AG09319 (cell line): Measurements from ENCODE around the gene HECTD2.
"Not testable (repeated sequence)": the region's sequence is repeated elsewhere in the genome, so short reads cannot be mapped to it uniquely, and the experiment has no call there.

ENCODE experiments used
- DNase-seq: peaks from one replicate; pipeline ENCODE4 v3.0.0-alpha.2; 2010; ENCODE audit warnings: low read depth; ENCODE audit errors: extremely low read depth
- TF ChIP-seq, protein P1 (sequence below): IDR thresholded peaks from 2 replicates; pipeline ENCODE4 v1.5.1; 2011; ENCODE audit warnings: low read depth, mild to moderate bottlenecking, inconsistent platforms, low read length, moderate library complexity

The HECTD2 gene

DNA sequence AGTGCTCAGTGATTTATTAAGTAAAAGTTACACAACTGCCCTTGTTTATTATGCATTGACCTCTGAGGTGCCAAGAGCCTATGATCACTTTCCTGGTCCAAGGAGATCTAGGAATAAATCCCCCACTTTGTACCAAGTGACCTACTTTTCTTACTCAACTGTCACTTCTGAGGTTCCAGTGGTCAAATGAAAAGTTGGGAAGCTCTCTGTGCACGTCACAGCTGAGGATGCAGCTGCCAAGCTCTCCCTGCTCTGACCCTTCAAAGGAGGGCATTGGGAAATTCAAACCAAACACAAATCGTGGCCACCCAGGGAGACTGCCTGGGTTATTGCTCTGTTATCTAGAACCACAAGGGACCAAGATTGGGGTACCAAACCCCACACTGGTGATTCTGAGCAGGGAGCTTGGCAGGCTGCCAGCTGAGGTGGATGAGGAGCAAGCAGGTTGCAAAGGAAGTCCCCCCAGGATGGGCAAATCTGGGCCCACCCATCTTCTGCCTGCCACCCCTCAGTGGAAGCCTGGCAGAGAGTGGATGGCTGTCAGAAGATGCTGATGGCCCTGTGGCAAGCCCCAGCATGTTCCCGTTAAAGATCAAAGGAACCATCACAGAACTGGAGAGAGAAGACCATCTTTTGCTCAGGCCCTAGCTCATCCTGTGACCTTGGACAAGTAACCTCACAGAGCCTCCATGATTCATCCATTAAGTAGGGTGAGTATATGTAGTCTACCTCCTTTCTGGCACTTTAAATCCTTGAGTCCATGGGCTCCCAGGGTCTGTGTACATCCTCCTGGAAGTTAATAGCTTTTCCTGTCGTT is 116.0 kb downstream of the HECTD2 start:
- DNase-seq: no peak
- TF ChIP-seq, protein P1, sequence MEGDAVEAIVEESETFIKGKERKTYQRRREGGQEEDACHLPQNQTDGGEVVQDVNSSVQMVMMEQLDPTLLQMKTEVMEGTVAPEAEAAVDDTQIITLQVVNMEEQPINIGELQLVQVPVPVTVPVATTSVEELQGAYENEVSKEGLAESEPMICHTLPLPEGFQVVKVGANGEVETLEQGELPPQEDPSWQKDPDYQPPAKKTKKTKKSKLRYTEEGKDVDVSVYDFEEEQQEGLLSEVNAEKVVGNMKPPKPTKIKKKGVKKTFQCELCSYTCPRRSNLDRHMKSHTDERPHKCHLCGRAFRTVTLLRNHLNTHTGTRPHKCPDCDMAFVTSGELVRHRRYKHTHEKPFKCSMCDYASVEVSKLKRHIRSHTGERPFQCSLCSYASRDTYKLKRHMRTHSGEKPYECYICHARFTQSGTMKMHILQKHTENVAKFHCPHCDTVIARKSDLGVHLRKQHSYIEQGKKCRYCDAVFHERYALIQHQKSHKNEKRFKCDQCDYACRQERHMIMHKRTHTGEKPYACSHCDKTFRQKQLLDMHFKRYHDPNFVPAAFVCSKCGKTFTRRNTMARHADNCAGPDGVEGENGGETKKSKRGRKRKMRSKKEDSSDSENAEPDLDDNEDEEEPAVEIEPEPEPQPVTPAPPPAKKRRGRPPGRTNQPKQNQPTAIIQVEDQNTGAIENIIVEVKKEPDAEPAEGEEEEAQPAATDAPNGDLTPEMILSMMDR: no peak

DNA sequence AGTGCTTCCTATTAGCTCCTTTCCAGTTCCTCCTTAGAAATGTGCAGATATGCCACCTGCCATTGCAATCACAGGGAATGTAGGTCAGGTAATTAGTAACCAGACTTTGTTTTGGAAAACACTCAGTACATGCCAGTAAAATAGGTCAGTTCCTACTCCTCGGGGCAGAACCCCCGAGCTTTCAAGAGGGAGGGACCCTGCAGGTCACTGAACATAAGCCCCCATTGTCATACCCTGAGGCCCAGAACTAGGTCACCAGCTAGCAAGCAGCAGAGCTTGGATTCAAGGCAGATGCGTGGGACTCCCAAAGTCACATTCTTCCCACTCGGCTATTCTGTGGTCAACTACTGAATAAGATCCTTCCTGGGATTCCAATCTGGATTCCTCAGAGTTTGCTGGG is 117.9 kb downstream of the HECTD2 start:
- DNase-seq: no peak
- TF ChIP-seq, protein P1: no peak

GRCh38 chr10:91528768-91529167 is 118.6 kb downstream of the HECTD2 start:
- no peak for DNase-seq
- TF ChIP-seq, protein P1: no peak

DNA sequence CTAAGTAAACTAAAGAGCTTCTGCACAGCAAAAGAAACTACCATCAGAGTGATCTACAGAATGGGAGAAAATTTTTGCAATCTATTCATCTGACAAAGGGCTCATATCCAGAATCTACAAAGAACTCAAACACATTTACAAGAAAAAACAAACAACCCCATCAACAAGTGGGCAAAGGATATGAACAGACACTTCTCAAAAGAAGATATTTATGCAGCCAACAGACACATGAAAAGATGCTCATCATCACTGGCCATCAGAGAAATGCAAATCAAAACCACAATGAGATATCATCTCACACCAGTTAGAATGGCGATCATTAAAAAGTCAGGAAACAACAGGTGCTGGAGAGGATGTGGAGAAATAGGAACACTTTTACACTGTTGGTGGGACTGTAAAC is 124.6 kb downstream of the HECTD2 start:
- DNase-seq: not testable (repeated sequence)

DNA sequence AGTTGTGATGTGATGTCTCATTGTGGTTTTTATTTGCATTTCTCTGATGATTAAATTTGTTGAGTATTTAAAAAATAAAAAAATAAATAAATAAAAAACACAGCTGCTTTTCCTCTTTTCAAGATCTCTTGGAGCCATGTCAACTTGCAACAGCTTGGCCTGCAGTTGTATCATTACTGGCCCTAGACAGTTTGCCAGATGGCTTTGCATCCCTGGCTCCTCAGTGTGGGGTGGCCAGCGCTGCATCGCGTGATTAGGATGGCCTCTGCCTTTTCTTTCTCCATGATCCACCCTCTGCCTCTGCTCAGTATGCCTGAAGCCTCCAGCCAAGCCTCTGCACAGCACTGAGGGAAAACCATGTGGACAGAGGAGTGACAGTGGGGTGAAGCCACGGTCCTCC is 126.0 kb downstream of the HECTD2 start:
- TF ChIP-seq, protein P1: no peak
- DNase-seq: peak; percentile 89

GRCh38 chr10:91536733-91537132 is 126.6 kb downstream of the HECTD2 start:
- DNase-seq: no peak
- TF ChIP-seq, protein P1: no peak

DNA sequence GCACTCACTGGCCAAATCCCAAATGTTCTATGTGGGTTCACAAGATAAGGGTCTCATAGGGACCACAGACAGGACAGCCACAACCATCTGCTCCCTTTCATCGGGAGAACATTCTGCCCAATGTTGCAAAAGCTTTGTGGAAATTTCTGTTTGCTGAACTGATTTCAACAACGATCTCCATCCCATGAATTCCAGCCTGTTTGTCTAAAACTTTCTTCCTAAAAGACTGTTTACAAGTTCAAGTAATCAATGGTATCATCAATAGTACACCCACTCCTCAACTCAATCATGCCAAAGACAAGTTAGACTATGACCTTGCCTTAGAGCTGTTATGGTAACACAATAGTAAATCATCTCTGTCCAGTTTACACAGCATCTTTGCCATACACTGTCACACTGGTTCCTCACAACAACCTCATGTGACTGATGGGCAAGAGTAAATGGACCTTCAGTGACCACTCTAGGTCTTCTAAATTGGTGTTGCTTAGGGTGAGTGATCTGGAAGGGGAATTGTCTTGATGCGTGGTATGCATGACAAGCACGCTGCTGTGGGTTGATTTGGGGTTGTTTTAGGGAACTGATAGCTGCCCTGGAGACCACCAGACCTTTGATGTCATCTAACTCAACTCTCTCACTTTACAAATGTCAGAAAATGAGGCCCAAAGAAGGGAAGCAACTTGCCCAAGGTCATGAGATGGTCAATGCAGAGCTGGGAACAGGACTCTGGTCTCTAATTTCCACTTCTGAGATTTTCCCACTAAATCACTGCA is 127.7 kb downstream of the HECTD2 start:
- TF ChIP-seq, protein P1: no peak

DNA sequence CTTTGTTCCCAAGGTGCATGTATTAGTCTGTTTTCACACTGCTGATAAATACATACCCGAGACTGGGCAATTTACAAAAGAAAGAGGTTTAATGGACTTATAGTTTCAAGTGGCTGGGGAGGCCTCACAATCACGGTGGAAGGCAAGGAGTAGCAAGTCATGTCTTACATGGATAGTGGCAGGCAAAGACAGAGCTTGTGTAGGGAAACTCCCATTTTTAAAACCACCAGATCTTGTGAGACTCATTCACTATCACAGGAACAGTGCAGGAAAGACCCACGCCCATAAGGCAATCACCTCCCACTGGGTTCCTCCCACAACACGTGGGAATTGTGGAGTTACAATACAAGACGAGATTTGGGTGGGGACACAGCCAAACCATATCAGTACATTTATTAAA is 129.8 kb downstream of the HECTD2 start:
- TF ChIP-seq, protein P1: no peak
- no peak for DNase-seq

More for the DNA sequence above, 127.7 kb downstream of the HECTD2 start:
- no peak for DNase-seq
